Ascending aorta (tissue), 2 donors: ENCODE results near the gene DCAF12. TPM values are rescaled to one million over a fixed set of nuclear protein-coding genes. Genes with fewer than 3 reads are reported as not detected.

Experiments used
- DNase-seq, 2 donors: peaks; one replicate each; pipeline ENCODE4 v3.0.0-alpha.2; 2019; ENCODE audit warnings: low spot score in 2 of 2
- H3K27ac ChIP-seq, 2 donors: fragments of 200-600 bp; sonication (generic); one replicate each; pipeline ENCODE4 v1.5.1; 2016 to 2017; ENCODE audit warnings: mild to moderate bottlenecking in 1 of 2
- H3K27me3 ChIP-seq: fragments of 200-600 bp; sonication (generic); one replicate; pipeline ENCODE4 v1.5.1; 2017
- H3K36me3 ChIP-seq, 2 donors: fragments of 200-600 bp; sonication (generic); one replicate each; pipeline ENCODE4 v1.5.1; 2016
- H3K4me1 ChIP-seq, 2 donors: fragments of 200-600 bp; sonication (generic); one replicate each; pipeline ENCODE4 v1.5.1; 2016 to 2017; ENCODE audit warnings: mild to moderate bottlenecking in 1 of 2
- H3K4me3 ChIP-seq, 2 donors: fragments of 200-600 bp; sonication (generic); one replicate each; pipeline ENCODE4 v1.5.1; 2016 to 2017; ENCODE audit warnings: mild to moderate bottlenecking in 1 of 2
- H3K9me3 ChIP-seq, 2 donors: fragments of 200-600 bp; sonication (generic); one replicate each; pipeline ENCODE4 v1.5.1; 2016
- CTCF ChIP-seq, 3 experiments: fragments of 200-600 bp in 2 of 3; fragments of 450-650 bp in 1 of 3; sonication (generic) in 2 of 3; IDR thresholded peaks; one replicate each; pipeline ENCODE4 v1.5.1; 2016 to 2019; ENCODE audit warnings: antibody characterized with exemption in 3 of 3, mild to moderate bottlenecking in 1 of 3, moderate library complexity in 1 of 3
- intact Hi-C: fragments of 100-400 bp; cut with DNase I; formaldehyde crosslinking; loops from one replicate; pipeline ENCODE4 v1.15.1; 2023
- total RNA-seq: library from RNA; depleted of rRNA; stranded (reverse); fragments of >200 nt; gene quantifications from one replicate; pipeline ENCODE4 v1.1.0, GENCODE V29; 2016

DCAF12 gene
- total RNA-seq, 1 donor from 2014 or later: 27.5 TPM

- no peaks in the 10 kb centered on the region for H3K4me1 ChIP-seq
- intact Hi-C loops: no loop called here
- peaks cover 75 to 79% of the 10 kb centered on the region in 2 donors for H3K36me3 ChIP-seq
- no peak overlapping the region for H3K27ac ChIP-seq
- H3K4me3 ChIP-seq: no peak overlapping the region
- TF ChIP-seq CTCF (IDR thresholded peaks at IDR 0.05): no peak
- no peak for DNase-seq
- no peaks in the 10 kb centered on the region for H3K9me3 ChIP-seq
- no peaks in the 10 kb centered on the region for H3K27me3 ChIP-seq
Observed at GRCh38 chr9:34102796-34103195, 23.7 kb downstream of the DCAF12 start.

- H3K9me3 ChIP-seq: no peaks in the 10 kb centered on the region
- peaks cover 80 to 86% of the 10 kb centered on the region in 2 donors for H3K36me3 ChIP-seq
- no peak for DNase-seq
- no peak overlapping the region for H3K4me3 ChIP-seq
- TF ChIP-seq CTCF (IDR thresholded peaks at IDR 0.05): no peak
- H3K27me3 ChIP-seq: no peaks in the 10 kb centered on the region
- no peaks in the 10 kb centered on the region for H3K4me1 ChIP-seq
- H3K27ac ChIP-seq: no peak overlapping the region
- intact Hi-C loops: no loop called here
Observed at GRCh38 chr9:34098307-34098706, 28.2 kb downstream of the DCAF12 start.

- Histone ChIP-seq H3K27ac (no peak overlapping the region), H3K4me1 (no peaks in the 10 kb centered on the region), H3K4me3 (no peak overlapping the region), H3K36me3 (peaks cover 81 to 86% of the 10 kb centered on the region in 2 donors), H3K27me3 (no peaks in the 10 kb centered on the region), H3K9me3 (no peaks in the 10 kb centered on the region)
- DNase-seq: no peak
- intact Hi-C loops: no loop called here
- TF ChIP-seq CTCF (IDR thresholded peaks at IDR 0.05): no peak
Observed at GRCh38 chr9:34097865-34098264, 28.6 kb downstream of the DCAF12 start.

GRCh38 chr9:34096751-34097150, 29.7 kb downstream of the DCAF12 start:
- Histone ChIP-seq H3K4me3 (no peak overlapping the region), H3K36me3 (peaks cover 80 to 86% of the 10 kb centered on the region in 2 donors), H3K27me3 (no peaks in the 10 kb centered on the region), H3K27ac (no peak overlapping the region), H3K9me3 (no peaks in the 10 kb centered on the region), H3K4me1 (no peaks in the 10 kb centered on the region)
- intact Hi-C loops: no loop called here
- DNase-seq: no peak
- TF ChIP-seq CTCF (IDR thresholded peaks at IDR 0.05): no peak

GRCh38 chr9:34093578-34093977, 32.9 kb downstream of the DCAF12 start:
- Histone ChIP-seq H3K4me1 (no peaks in the 10 kb centered on the region), H3K4me3 (no peak overlapping the region), H3K27me3 (no peaks in the 10 kb centered on the region), H3K27ac (no peak overlapping the region), H3K9me3 (no peaks in the 10 kb centered on the region), H3K36me3 (peaks cover 83 to 97% of the 10 kb centered on the region in 2 donors)
- intact Hi-C loops: no loop called here
- no peak for TF ChIP-seq CTCF (IDR thresholded peaks at IDR 0.05)
- no peak for DNase-seq

- intact Hi-C loops: loop anchor here (5.0 kb wide), 1 partner anchor 38 kb away; the partner anchor contains the start of gene DCAF12
- no peaks in the 10 kb centered on the region for H3K9me3 ChIP-seq
- DNase-seq: no peak
- no peaks in the 10 kb centered on the region for H3K27me3 ChIP-seq
- H3K4me1 ChIP-seq: peaks cover 8 to 15% of the 10 kb centered on the region in 2 donors
- H3K4me3 ChIP-seq: no peak overlapping the region
- H3K36me3 ChIP-seq: peaks cover 54 to 75% of the 10 kb centered on the region in 2 donors
- no peak for TF ChIP-seq CTCF (IDR thresholded peaks at IDR 0.05)
- no peak overlapping the region for H3K27ac ChIP-seq
Observed at GRCh38 chr9:34089311-34089710, 37.2 kb downstream of the DCAF12 start.
